Vagina (tissue), 2 donors: Measurements from ENCODE around the gene DKKL1.

ENCODE experiments used
- CTCF ChIP-seq, 3 experiments: fragments of 450-650 bp in 2 of 3; fragments of 200-600 bp in 1 of 3; sonication (generic) in 1 of 3; IDR thresholded peaks; one replicate each; pipeline ENCODE4 v1.5.1; 2017 to 2019; ENCODE audit warnings: antibody characterized with exemption in 3 of 3, mild to moderate bottlenecking in 2 of 3, moderate library complexity in 2 of 3
- POLR2A ChIP-seq, 2 donors: fragments of 450-650 bp; IDR thresholded peaks; one replicate each; pipeline ENCODE4 v1.6.1; 2017; ENCODE audit warnings: antibody characterized with exemption in 2 of 2, mild to moderate bottlenecking in 2 of 2, moderate library complexity in 2 of 2
- POLR2AphosphoS5 ChIP-seq, 2 donors: sonication (generic); formaldehyde crosslinking; IDR thresholded peaks; one replicate each; pipeline ENCODE4 v1.9.0; 2017; ENCODE audit warnings: antibody characterized with exemption in 2 of 2, mild to moderate bottlenecking in 2 of 2, low read depth in 1 of 2; ENCODE audit not compliant: insufficient read depth in 1 of 2

- no peak for TF ChIP-seq CTCF (IDR thresholded peaks at IDR 0.05)
- TF ChIP-seq POLR2AphosphoS5 (IDR thresholded peaks at IDR 0.05; ENCODE audit: insufficient read depth in 1 of 2, low read depth in 1 of 2): no peak
- TF ChIP-seq POLR2A (IDR thresholded peaks at IDR 0.05): no peak
Measured at GRCh38 chr19:49335784-49336481, 27.7 kb upstream of the DKKL1 start.
